HL-60 (cell line): ENCODE measurements around the gene KRT4.

Experiments
- DNase-seq, 2 experiments: peaks; one replicate each; pipeline ENCODE4 v3.0.0-alpha.2; 2010 to 2020; ENCODE audit warnings: low read depth in 1 of 2, low spot score in 1 of 2
- H3K27ac ChIP-seq: fragments of 250-450 bp; sonication (Bioruptor Pico); replicated peaks from 2 replicates; pipeline ENCODE4 v1.5.1; 2020; ENCODE audit warnings: mild to moderate bottlenecking, moderate library complexity
- H3K27me3 ChIP-seq: fragments of 250-450 bp; sonication (Bioruptor Pico); 2 replicates; pipeline ENCODE4 v1.5.1; 2021; ENCODE audit warnings: mild to moderate bottlenecking, moderate library complexity; ENCODE audit not compliant: insufficient read depth, poor library complexity, severe bottlenecking
- H3K4me3 ChIP-seq: replicated peaks from 2 replicates; pipeline ENCODE4 v1.5.1; 2011; ENCODE audit warnings: mild to moderate bottlenecking, control low read depth, low read length; ENCODE audit not compliant: insufficient read depth
- GABPA ChIP-seq: IDR thresholded peaks from 2 replicates; pipeline ENCODE4 v1.6.1; 2012; ENCODE audit warnings: low read depth
- POLR2AphosphoS5 ChIP-seq: IDR thresholded peaks from 2 replicates; pipeline ENCODE4 v1.6.1; 2012; ENCODE audit warnings: low read depth
- SPI1 ChIP-seq: IDR thresholded peaks from 2 replicates; pipeline ENCODE4 v1.6.1; 2012; ENCODE audit warnings: low read depth, mild to moderate bottlenecking, borderline replicate concordance
- TF ChIP-seq, protein P1 (sequence below): IDR thresholded peaks from one replicate; pipeline ENCODE4 v1.5.1; 2011; ENCODE audit warnings: low read length, control low read depth, inconsistent platforms; ENCODE audit not compliant: insufficient read depth
- TF ChIP-seq, protein P2 (sequence below): IDR thresholded peaks from 2 replicates; pipeline ENCODE4 v1.6.1; 2012; ENCODE audit warnings: low read depth; ENCODE audit not compliant: insufficient replicate concordance

KRT4 gene

DNA sequence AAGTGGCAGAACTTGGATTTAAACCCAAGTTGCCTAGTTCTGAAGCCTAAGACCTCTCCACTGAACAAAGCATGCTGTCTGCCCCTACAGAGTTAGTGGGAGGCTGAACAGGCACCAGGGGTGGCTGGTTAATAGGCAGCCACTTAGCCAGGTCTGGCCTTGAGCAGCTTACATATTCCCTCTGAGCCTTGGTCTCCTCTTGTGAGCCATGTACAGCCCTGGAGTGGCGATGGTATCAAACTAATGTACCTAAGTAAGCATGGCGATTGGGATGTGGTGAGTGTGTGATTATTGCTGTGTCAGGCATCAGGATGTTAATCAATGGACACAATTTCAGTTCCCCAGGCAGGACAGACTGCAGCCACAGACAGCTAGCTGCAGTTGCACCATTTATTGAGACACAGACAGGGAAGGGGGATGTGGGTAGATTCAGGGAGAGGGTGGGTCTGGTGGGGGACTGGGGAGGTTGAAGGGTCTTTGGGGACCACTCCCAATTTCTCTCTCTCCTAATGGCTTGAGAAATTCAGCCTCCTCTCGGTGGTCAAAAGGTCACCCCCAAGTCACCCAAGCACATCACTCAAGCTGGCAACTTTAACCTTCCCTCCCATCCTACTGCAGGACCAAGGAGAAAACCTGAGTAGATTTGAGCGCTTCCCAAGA lies 7.3 kb upstream of the KRT4 start:
- Histone ChIP-seq H3K27ac (no peak overlapping the region), H3K4me3 (no peak overlapping the region), H3K27me3 (peaks cover 2% of the 10 kb centered on the region)
- no peak for TF ChIP-seq SPI1
- no peak for TF ChIP-seq POLR2AphosphoS5
- TF ChIP-seq, protein P1, sequence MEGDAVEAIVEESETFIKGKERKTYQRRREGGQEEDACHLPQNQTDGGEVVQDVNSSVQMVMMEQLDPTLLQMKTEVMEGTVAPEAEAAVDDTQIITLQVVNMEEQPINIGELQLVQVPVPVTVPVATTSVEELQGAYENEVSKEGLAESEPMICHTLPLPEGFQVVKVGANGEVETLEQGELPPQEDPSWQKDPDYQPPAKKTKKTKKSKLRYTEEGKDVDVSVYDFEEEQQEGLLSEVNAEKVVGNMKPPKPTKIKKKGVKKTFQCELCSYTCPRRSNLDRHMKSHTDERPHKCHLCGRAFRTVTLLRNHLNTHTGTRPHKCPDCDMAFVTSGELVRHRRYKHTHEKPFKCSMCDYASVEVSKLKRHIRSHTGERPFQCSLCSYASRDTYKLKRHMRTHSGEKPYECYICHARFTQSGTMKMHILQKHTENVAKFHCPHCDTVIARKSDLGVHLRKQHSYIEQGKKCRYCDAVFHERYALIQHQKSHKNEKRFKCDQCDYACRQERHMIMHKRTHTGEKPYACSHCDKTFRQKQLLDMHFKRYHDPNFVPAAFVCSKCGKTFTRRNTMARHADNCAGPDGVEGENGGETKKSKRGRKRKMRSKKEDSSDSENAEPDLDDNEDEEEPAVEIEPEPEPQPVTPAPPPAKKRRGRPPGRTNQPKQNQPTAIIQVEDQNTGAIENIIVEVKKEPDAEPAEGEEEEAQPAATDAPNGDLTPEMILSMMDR: no peak
- TF ChIP-seq GABPA: no peak
- TF ChIP-seq, protein P2, sequence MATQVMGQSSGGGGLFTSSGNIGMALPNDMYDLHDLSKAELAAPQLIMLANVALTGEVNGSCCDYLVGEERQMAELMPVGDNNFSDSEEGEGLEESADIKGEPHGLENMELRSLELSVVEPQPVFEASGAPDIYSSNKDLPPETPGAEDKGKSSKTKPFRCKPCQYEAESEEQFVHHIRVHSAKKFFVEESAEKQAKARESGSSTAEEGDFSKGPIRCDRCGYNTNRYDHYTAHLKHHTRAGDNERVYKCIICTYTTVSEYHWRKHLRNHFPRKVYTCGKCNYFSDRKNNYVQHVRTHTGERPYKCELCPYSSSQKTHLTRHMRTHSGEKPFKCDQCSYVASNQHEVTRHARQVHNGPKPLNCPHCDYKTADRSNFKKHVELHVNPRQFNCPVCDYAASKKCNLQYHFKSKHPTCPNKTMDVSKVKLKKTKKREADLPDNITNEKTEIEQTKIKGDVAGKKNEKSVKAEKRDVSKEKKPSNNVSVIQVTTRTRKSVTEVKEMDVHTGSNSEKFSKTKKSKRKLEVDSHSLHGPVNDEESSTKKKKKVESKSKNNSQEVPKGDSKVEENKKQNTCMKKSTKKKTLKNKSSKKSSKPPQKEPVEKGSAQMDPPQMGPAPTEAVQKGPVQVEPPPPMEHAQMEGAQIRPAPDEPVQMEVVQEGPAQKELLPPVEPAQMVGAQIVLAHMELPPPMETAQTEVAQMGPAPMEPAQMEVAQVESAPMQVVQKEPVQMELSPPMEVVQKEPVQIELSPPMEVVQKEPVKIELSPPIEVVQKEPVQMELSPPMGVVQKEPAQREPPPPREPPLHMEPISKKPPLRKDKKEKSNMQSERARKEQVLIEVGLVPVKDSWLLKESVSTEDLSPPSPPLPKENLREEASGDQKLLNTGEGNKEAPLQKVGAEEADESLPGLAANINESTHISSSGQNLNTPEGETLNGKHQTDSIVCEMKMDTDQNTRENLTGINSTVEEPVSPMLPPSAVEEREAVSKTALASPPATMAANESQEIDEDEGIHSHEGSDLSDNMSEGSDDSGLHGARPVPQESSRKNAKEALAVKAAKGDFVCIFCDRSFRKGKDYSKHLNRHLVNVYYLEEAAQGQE: no peak
- DNase-seq: no peak

DNA sequence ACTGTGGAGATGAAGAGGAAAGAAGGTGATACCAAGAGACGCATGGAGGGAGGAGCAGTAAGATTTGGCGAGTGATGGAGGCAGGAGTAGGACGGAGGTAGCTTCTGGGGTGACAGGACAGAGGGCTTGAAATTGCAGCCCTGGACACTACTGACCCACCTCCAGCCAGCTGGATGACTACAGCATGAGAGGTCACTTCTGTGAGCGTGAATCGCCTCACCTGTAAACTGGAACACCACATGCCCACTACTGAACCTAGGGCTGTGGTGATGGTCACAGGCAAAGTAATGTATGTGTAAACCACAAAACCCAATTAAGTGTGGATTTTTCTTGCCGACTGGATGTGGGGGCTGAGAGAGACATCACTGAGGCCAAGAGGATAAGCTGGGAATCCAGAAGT lies 6.6 kb upstream of the KRT4 start:
- DNase-seq: no peak
- Histone ChIP-seq H3K27me3 (peaks cover 2% of the 10 kb centered on the region), H3K27ac (no peak overlapping the region), H3K4me3 (no peak overlapping the region)
- no peak for TF ChIP-seq GABPA
- no peak for TF ChIP-seq SPI1
- TF ChIP-seq, protein P2: no peak
- TF ChIP-seq POLR2AphosphoS5: no peak
- TF ChIP-seq, protein P1: no peak

DNA sequence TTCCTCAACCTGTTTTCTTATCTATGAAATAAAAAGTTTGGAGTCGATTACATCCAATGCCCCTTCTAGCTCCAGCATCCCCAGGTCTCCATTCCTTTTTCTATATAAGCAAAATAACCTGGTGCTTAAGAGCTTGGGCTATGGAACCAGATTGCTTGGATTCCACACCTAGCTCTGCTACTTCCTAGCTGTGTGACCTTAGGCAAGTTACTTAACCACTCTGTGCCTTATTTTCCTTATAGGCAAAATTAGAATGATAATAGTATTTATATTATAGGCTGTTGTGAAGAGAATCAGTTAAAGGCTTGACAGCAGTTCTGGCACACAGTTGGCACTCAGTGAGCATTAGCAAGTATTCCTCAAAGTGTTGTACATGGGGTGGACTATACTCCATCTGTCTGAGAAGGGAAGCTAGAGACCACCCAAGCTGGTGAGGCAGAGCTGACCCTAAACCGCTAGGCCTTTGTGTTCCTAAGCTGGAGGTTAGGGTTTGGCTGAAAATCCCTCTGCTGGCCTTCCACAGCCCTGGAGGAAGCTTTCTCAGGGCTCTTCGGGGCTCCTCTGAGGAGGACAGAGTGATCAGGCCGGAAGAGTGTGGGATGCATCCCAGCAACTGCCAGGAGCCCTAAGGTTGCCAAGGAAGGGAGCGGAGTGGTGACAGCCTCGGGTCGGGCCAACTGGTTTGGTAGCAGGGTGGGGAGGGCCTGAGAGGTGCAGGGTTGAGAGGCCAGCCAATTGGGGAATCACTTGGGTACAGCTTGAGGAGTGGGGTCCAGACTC lies 6.0 kb upstream of the KRT4 start:
- peaks cover 2% of the 10 kb centered on the region for H3K27me3 ChIP-seq
- H3K4me3 ChIP-seq: no peak overlapping the region
- no peak overlapping the region for H3K27ac ChIP-seq
- no peak for DNase-seq
- TF ChIP-seq, protein P1: no peak
- TF ChIP-seq, protein P2: no peak
- TF ChIP-seq POLR2AphosphoS5 (no peak), SPI1 (no peak), GABPA (no peak)
